HUES6 (cell line): ENCODE measurements around the gene LRRC53.

Experiments
- H3K27ac ChIP-seq: 2 replicates; pipeline ENCODE4 v1.7.0; 2013; ENCODE audit warnings: low read depth, mild to moderate bottlenecking, low read length, inconsistent platforms
- H3K27me3 ChIP-seq: 2 replicates; pipeline ENCODE4 v1.6.1; 2013; ENCODE audit warnings: low read length; ENCODE audit not compliant: control insufficient read depth, insufficient read depth
- H3K36me3 ChIP-seq: 2 replicates; pipeline ENCODE4 v1.6.1; 2013; ENCODE audit warnings: low read length; ENCODE audit not compliant: control insufficient read depth, insufficient read depth
- H3K4me1 ChIP-seq: 2 replicates; pipeline ENCODE4 v1.6.1; 2013; ENCODE audit warnings: low read length; ENCODE audit not compliant: control insufficient read depth, insufficient read depth
- H3K4me3 ChIP-seq: 2 replicates; pipeline ENCODE4 v1.5.1; 2013; ENCODE audit warnings: low read depth, low read length
- H3K9ac ChIP-seq: one replicate; pipeline ENCODE4 v1.6.1; 2013; ENCODE audit warnings: mild to moderate bottlenecking, low read length
- H3K9me3 ChIP-seq: 2 replicates; pipeline ENCODE4 v1.6.1; 2013; ENCODE audit warnings: low read depth, low read length; ENCODE audit not compliant: control insufficient read depth, insufficient read depth

LRRC53 gene

GRCh38 chr1:74432325-74432724, 80.1 kb downstream of the LRRC53 start:
- no peaks in the 10 kb centered on the region for H3K9me3 ChIP-seq

GRCh38 chr1:74431531-74431930, 80.9 kb downstream of the LRRC53 start:
- no peaks in the 10 kb centered on the region for H3K27me3 ChIP-seq
- no peak overlapping the region for H3K4me3 ChIP-seq
- no peaks in the 10 kb centered on the region for H3K36me3 ChIP-seq
- H3K4me1 ChIP-seq: no peaks in the 10 kb centered on the region
- no peaks in the 10 kb centered on the region for H3K9me3 ChIP-seq
- H3K27ac ChIP-seq: no peak overlapping the region
- H3K9ac ChIP-seq: no peak overlapping the region

More at GRCh38 chr1:74432325-74432724, 80.1 kb downstream of the LRRC53 start:
- H3K4me3 ChIP-seq: no peak overlapping the region
- no peaks in the 10 kb centered on the region for H3K27me3 ChIP-seq
- no peak overlapping the region for H3K9ac ChIP-seq
- H3K4me1 ChIP-seq: no peaks in the 10 kb centered on the region
- no peak overlapping the region for H3K27ac ChIP-seq
- H3K36me3 ChIP-seq: no peaks in the 10 kb centered on the region

- no peak overlapping the region for H3K4me3 ChIP-seq
- H3K27me3 ChIP-seq: no peaks in the 10 kb centered on the region
- no peaks in the 10 kb centered on the region for H3K9me3 ChIP-seq
- no peak overlapping the region for H3K27ac ChIP-seq
- no peaks in the 10 kb centered on the region for H3K4me1 ChIP-seq
- no peaks in the 10 kb centered on the region for H3K36me3 ChIP-seq
- no peak overlapping the region for H3K9ac ChIP-seq
Observed at GRCh38 chr1:74430342-74430934, 82.0 kb downstream of the LRRC53 start.

GRCh38 chr1:74429580-74429979, 82.8 kb downstream of the LRRC53 start:
- Histone ChIP-seq H3K27ac (no peak overlapping the region), H3K36me3 (no peaks in the 10 kb centered on the region), H3K9me3 (no peaks in the 10 kb centered on the region), H3K4me3 (no peak overlapping the region), H3K9ac (no peak overlapping the region), H3K27me3 (no peaks in the 10 kb centered on the region), H3K4me1 (no peaks in the 10 kb centered on the region)

GRCh38 chr1:74427681-74428080, 84.7 kb downstream of the LRRC53 start:
- Histone ChIP-seq H3K4me3 (no peak overlapping the region), H3K9ac (no peak overlapping the region), H3K27ac (no peak overlapping the region), H3K27me3 (no peaks in the 10 kb centered on the region), H3K36me3 (no peaks in the 10 kb centered on the region), H3K4me1 (no peaks in the 10 kb centered on the region), H3K9me3 (no peaks in the 10 kb centered on the region)

GRCh38 chr1:74426208-74426937, 86.0 kb downstream of the LRRC53 start:
- H3K27ac ChIP-seq: no peak overlapping the region
- H3K9ac ChIP-seq: no peak overlapping the region
- H3K27me3 ChIP-seq: no peaks in the 10 kb centered on the region
- no peaks in the 10 kb centered on the region for H3K4me1 ChIP-seq
- H3K36me3 ChIP-seq: no peaks in the 10 kb centered on the region
- H3K9me3 ChIP-seq: no peaks in the 10 kb centered on the region
- H3K4me3 ChIP-seq: no peak overlapping the region

- H3K9me3 ChIP-seq: no peaks in the 10 kb centered on the region
- no peak overlapping the region for H3K4me3 ChIP-seq
- no peak overlapping the region for H3K9ac ChIP-seq
- no peaks in the 10 kb centered on the region for H3K36me3 ChIP-seq
- H3K27me3 ChIP-seq: no peaks in the 10 kb centered on the region
- no peaks in the 10 kb centered on the region for H3K4me1 ChIP-seq
- no peak overlapping the region for H3K27ac ChIP-seq
Observed at GRCh38 chr1:74425676-74426075, 86.7 kb downstream of the LRRC53 start.

GRCh38 chr1:74423471-74423870, 88.9 kb downstream of the LRRC53 start:
- Histone ChIP-seq H3K9ac (no peak overlapping the region), H3K4me3 (no peak overlapping the region), H3K36me3 (no peaks in the 10 kb centered on the region), H3K9me3 (no peaks in the 10 kb centered on the region), H3K27ac (no peak overlapping the region), H3K4me1 (no peaks in the 10 kb centered on the region), H3K27me3 (no peaks in the 10 kb centered on the region)

GRCh38 chr1:74422421-74423292, 89.8 kb downstream of the LRRC53 start:
- no peaks in the 10 kb centered on the region for H3K4me1 ChIP-seq

GRCh38 chr1:74420467-74420866, 91.9 kb downstream of the LRRC53 start:
- no peaks in the 10 kb centered on the region for H3K36me3 ChIP-seq
- no peaks in the 10 kb centered on the region for H3K9me3 ChIP-seq
- H3K27ac ChIP-seq: no peak overlapping the region
- H3K4me1 ChIP-seq: no peaks in the 10 kb centered on the region
- no peak overlapping the region for H3K9ac ChIP-seq
- no peaks in the 10 kb centered on the region for H3K27me3 ChIP-seq
- no peak overlapping the region for H3K4me3 ChIP-seq

More at GRCh38 chr1:74422421-74423292, 89.8 kb downstream of the LRRC53 start:
- no peaks in the 10 kb centered on the region for H3K36me3 ChIP-seq
- no peak overlapping the region for H3K9ac ChIP-seq
- H3K9me3 ChIP-seq: no peaks in the 10 kb centered on the region
- H3K4me3 ChIP-seq: no peak overlapping the region
- H3K27ac ChIP-seq: no peak overlapping the region
- no peaks in the 10 kb centered on the region for H3K27me3 ChIP-seq
